HL-60 (cell line): Measurements from ENCODE around the gene CTNNA3.

Source experiments
- POLR2AphosphoS5 ChIP-seq: IDR thresholded peaks from 2 replicates; pipeline ENCODE4 v1.6.1; 2012; ENCODE audit warnings: low read depth
- TF ChIP-seq, protein P1 (sequence below): IDR thresholded peaks from one replicate; pipeline ENCODE4 v1.5.1; 2011; ENCODE audit warnings: low read length, control low read depth, inconsistent platforms; ENCODE audit not compliant: insufficient read depth
- TF ChIP-seq, protein P2 (sequence below): IDR thresholded peaks from 2 replicates; pipeline ENCODE4 v1.6.1; 2012; ENCODE audit warnings: low read depth; ENCODE audit not compliant: insufficient replicate concordance

DNA sequence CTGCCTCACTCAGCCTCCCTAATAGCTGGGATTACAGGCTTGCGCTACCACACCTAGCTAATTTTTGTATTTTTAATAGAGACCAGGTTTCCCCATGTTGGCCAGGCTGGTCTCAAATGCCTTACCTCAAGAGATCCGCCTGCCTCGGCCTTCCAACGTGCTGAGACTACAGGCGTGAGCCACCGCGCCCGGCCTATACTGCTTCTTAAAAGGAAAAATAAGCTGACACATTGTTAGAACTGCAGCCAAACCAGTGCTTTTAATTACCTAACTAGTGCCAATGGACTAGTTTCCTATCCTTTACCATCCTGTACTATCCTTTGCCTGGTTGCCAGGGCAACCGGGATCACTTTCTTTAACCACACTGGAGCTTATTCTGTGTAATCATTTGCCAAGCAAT is 662.1 kb downstream of the CTNNA3 start:
- no peak for TF ChIP-seq POLR2AphosphoS5
- TF ChIP-seq, protein P1, sequence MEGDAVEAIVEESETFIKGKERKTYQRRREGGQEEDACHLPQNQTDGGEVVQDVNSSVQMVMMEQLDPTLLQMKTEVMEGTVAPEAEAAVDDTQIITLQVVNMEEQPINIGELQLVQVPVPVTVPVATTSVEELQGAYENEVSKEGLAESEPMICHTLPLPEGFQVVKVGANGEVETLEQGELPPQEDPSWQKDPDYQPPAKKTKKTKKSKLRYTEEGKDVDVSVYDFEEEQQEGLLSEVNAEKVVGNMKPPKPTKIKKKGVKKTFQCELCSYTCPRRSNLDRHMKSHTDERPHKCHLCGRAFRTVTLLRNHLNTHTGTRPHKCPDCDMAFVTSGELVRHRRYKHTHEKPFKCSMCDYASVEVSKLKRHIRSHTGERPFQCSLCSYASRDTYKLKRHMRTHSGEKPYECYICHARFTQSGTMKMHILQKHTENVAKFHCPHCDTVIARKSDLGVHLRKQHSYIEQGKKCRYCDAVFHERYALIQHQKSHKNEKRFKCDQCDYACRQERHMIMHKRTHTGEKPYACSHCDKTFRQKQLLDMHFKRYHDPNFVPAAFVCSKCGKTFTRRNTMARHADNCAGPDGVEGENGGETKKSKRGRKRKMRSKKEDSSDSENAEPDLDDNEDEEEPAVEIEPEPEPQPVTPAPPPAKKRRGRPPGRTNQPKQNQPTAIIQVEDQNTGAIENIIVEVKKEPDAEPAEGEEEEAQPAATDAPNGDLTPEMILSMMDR: no peak
- TF ChIP-seq, protein P2, sequence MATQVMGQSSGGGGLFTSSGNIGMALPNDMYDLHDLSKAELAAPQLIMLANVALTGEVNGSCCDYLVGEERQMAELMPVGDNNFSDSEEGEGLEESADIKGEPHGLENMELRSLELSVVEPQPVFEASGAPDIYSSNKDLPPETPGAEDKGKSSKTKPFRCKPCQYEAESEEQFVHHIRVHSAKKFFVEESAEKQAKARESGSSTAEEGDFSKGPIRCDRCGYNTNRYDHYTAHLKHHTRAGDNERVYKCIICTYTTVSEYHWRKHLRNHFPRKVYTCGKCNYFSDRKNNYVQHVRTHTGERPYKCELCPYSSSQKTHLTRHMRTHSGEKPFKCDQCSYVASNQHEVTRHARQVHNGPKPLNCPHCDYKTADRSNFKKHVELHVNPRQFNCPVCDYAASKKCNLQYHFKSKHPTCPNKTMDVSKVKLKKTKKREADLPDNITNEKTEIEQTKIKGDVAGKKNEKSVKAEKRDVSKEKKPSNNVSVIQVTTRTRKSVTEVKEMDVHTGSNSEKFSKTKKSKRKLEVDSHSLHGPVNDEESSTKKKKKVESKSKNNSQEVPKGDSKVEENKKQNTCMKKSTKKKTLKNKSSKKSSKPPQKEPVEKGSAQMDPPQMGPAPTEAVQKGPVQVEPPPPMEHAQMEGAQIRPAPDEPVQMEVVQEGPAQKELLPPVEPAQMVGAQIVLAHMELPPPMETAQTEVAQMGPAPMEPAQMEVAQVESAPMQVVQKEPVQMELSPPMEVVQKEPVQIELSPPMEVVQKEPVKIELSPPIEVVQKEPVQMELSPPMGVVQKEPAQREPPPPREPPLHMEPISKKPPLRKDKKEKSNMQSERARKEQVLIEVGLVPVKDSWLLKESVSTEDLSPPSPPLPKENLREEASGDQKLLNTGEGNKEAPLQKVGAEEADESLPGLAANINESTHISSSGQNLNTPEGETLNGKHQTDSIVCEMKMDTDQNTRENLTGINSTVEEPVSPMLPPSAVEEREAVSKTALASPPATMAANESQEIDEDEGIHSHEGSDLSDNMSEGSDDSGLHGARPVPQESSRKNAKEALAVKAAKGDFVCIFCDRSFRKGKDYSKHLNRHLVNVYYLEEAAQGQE: no peak
